ENCODE results near the gene PDE12. TPM values are rescaled to one million over a fixed set of nuclear protein-coding genes. Genes with fewer than 3 reads are reported as not detected.

PDE12 gene
- total RNA-seq, 2 donors from 2014 or later = 9.8 to 16.2 TPM

Other genes starting within 250 kb of the PDE12 start
- gene DNAH12, start 11.9 kb upstream of the PDE12 start, total RNA-seq = under 1 TPM in 1 of 2 donors, not detected in 1; 0.03 TPM
- gene ARF4, start 41.1 kb downstream of the PDE12 start, total RNA-seq = 100 to 1,000 TPM in 1 of 2 donors, 10 to 100 TPM in 1; 80.1 to 114 TPM
- gene DENND6A, start 136.8 kb downstream of the PDE12 start, total RNA-seq = 10 to 100 TPM; 14.2 to 17.7 TPM
- gene SLMAP, start 200.0 kb downstream of the PDE12 start, total RNA-seq = 100 to 1,000 TPM; 213 to 259 TPM

Measured in left cardiac atrium (tissue), 2 donors.